HepG2 (cell line): Measurements from ENCODE around the gene PHYHIPL. TPM values are rescaled to one million over a fixed set of nuclear protein-coding genes. Genes with fewer than 3 reads are reported as not detected.
A peak's percentile ranks its signal among the peaks of the same experiment; 100 is the strongest.

Experiments used
- ATF7-NPFF ChIP-seq: sonication (generic); formaldehyde crosslinking; IDR thresholded peaks from 2 replicates; pipeline ENCODE4 v1.8.1; 2023; ENCODE audit warnings: mild to moderate bottlenecking, low read depth, missing genetic modification reagents, moderate library complexity
- CEBPB ChIP-seq: IDR thresholded peaks from 2 replicates; pipeline ENCODE4 v1.6.1; 2011; ENCODE audit warnings: low read depth, low read length, improper control_type of control experiment, borderline replicate concordance
- FOXM1 ChIP-seq: sonication (generic); formaldehyde crosslinking; IDR thresholded peaks from 2 replicates; pipeline ENCODE4 v1.5.0; 2020; ENCODE audit warnings: missing genetic modification reagents
- MAFK ChIP-seq, 2 experiments: IDR thresholded peaks in 1 of 2; conservative IDR thresholded peaks in 1 of 2; 2 replicates each; pipeline ENCODE4 v1.6.1; 2011; ENCODE audit warnings: improper control_type of control experiment in 2 of 2, low read length in 2 of 2
- MATR3 ChIP-seq: sonication (generic); formaldehyde crosslinking; IDR thresholded peaks from 2 replicates; pipeline ENCODE4 v1.4.0; 2020; ENCODE audit warnings: missing genetic modification reagents
- MTF1 ChIP-seq: sonication (generic); formaldehyde crosslinking; IDR thresholded peaks from 2 replicates; pipeline ENCODE4 v1.5.0; 2020; ENCODE audit warnings: missing genetic modification reagents
- PHF8 ChIP-seq: sonication (generic); formaldehyde crosslinking; IDR thresholded peaks from 2 replicates; pipeline ENCODE4 v1.5.0; 2020; ENCODE audit warnings: missing genetic modification reagents
- PITX1 ChIP-seq: sonication (generic); formaldehyde crosslinking; IDR thresholded peaks from 2 replicates; pipeline ENCODE4 v1.5.1; 2020; ENCODE audit warnings: mild to moderate bottlenecking, missing genetic modification reagents
- PRDM15 ChIP-seq: sonication (generic); formaldehyde crosslinking; IDR thresholded peaks from 2 replicates; pipeline ENCODE4 v1.4.0; 2020; ENCODE audit warnings: missing genetic modification reagents
- SNRNP70 ChIP-seq: fragments of 200-400 bp; formaldehyde crosslinking; IDR thresholded peaks from 2 replicates; pipeline ENCODE4 v1.6.1; 2017; ENCODE audit warnings: mild to moderate bottlenecking, low read depth, low read length, moderate library complexity
- ZBTB46 ChIP-seq: sonication (generic); formaldehyde crosslinking; IDR thresholded peaks from 2 replicates; pipeline ENCODE4 v1.4.0; 2020; ENCODE audit warnings: mild to moderate bottlenecking, missing genetic modification reagents, borderline replicate concordance
- ZMYM4 ChIP-seq: sonication (generic); formaldehyde crosslinking; IDR thresholded peaks from 2 replicates; pipeline ENCODE4 v1.8.1; 2023; ENCODE audit warnings: mild to moderate bottlenecking, missing genetic modification reagents
- ZNF30 ChIP-seq: sonication (generic); formaldehyde crosslinking; IDR thresholded peaks from 2 replicates; pipeline ENCODE4 v1.5.0; 2020; ENCODE audit warnings: mild to moderate bottlenecking, missing genetic modification reagents
- ZNF33A ChIP-seq: sonication (generic); formaldehyde crosslinking; IDR thresholded peaks from 2 replicates; pipeline ENCODE4 v1.5.1; 2020; ENCODE audit warnings: missing genetic modification reagents, mild to moderate bottlenecking, moderate library complexity, borderline replicate concordance
- ZNF430 ChIP-seq: sonication (generic); formaldehyde crosslinking; IDR thresholded peaks from 2 replicates; pipeline ENCODE4 v1.9.0; 2021; ENCODE audit warnings: mild to moderate bottlenecking, missing genetic modification reagents
- ZNF547 ChIP-seq: sonication (generic); formaldehyde crosslinking; IDR thresholded peaks from 2 replicates; pipeline ENCODE4 v1.5.1; 2020; ENCODE audit warnings: mild to moderate bottlenecking, missing genetic modification reagents
- ZNF549 ChIP-seq: sonication (generic); formaldehyde crosslinking; IDR thresholded peaks from 2 replicates; pipeline ENCODE4 v1.5.0; 2020; ENCODE audit warnings: missing genetic modification reagents
- ZNF558 ChIP-seq: sonication (generic); formaldehyde crosslinking; IDR thresholded peaks from 2 replicates; pipeline ENCODE4 v1.9.0; 2022; ENCODE audit warnings: mild to moderate bottlenecking, missing genetic modification reagents, borderline replicate concordance
- ZNF704 ChIP-seq: sonication (generic); formaldehyde crosslinking; IDR thresholded peaks from 2 replicates; pipeline ENCODE4 v1.8.1; 2023; ENCODE audit warnings: mild to moderate bottlenecking, inconsistent platforms, moderate library complexity, missing genetic modification reagents, borderline replicate concordance
- polyA plus RNA-seq, 8 experiments: library from polyadenylated mRNA; depleted of rRNA in 3 of 8; stranded (reverse) in 7 of 8; unstranded in 1 of 8; fragments of >200 nt; fragmentation: Illumina TruSeq in 4 of 8; extraction: Trizol in 4 of 8; gene quantifications; 2 replicates each; pipeline versions ENCODE4 v1.2.1 to v1.2.3, GENCODE V29; 2011 to 2016; ENCODE audit warnings: low read depth in 4 of 8, missing spikeins in 1 of 8, mixed read lengths in 1 of 8; ENCODE audit not compliant: insufficient read depth in 1 of 8
- total RNA-seq, 5 experiments: library from RNA; depleted of rRNA; stranded (reverse); fragments of >200 nt; fragmentation: Illumina TruSeq; extraction: Trizol; gene quantifications; 2 replicates each; pipeline ENCODE4 v1.2.3, GENCODE V29; 2016; ENCODE audit warnings: low read depth in 1 of 5
- TF ChIP-seq, protein P1 (sequence below): sonication (generic); formaldehyde crosslinking; IDR thresholded peaks from 2 replicates; pipeline ENCODE4 v1.5.0; 2020; ENCODE audit warnings: missing genetic modification reagents
- TF ChIP-seq, protein P2 (sequence below): sonication (generic); formaldehyde crosslinking; IDR thresholded peaks from 2 replicates; pipeline ENCODE4 v1.9.0; 2021; ENCODE audit warnings: missing genetic modification reagents, mild to moderate bottlenecking, borderline replicate concordance

PHYHIPL gene
- total and polyA plus RNA-seq, 2 of the 13 experiments (the other 11 are each of a cell fraction or from before 2014, with no cell fraction given): 40.6 to 78.5 TPM

GRCh38 chr10:59181668-59182067 is 5.2 kb downstream of the PHYHIPL start (continued):
- TF ChIP-seq CEBPB (no peak), ZMYM4 (peak; percentile 21; the same call in 1 of the 2 replicates), SNRNP70 (no peak), ZBTB46 (no peak), ZNF30 (CRISPR knock-in tag) (no peak), ZNF549 (CRISPR knock-in tag) (no peak), ZNF430 (CRISPR knock-in tag) (no peak), PITX1 (CRISPR knock-in tag) (no peak), MTF1 (no peak), FOXM1 (no peak), ZNF704 (CRISPR knock-in tag) (no peak), PHF8 (CRISPR knock-in tag) (no peak), ZNF558 (CRISPR knock-in tag) (no peak), MATR3 (CRISPR knock-in tag) (no peak), ZNF547 (CRISPR knock-in tag) (no peak), ATF7-NPFF (CRISPR knock-in tag) (no peak), MAFK (conservative IDR thresholded peaks at IDR 0.05 in 1 of 2, IDR thresholded peaks at IDR 0.05 in 1 of 2; ENCODE audit: low read length in 2 of 2) (no peak), PRDM15 (CRISPR knock-in tag) (no peak), ZNF33A (CRISPR knock-in tag) (no peak)
- TF ChIP-seq, protein P1, sequence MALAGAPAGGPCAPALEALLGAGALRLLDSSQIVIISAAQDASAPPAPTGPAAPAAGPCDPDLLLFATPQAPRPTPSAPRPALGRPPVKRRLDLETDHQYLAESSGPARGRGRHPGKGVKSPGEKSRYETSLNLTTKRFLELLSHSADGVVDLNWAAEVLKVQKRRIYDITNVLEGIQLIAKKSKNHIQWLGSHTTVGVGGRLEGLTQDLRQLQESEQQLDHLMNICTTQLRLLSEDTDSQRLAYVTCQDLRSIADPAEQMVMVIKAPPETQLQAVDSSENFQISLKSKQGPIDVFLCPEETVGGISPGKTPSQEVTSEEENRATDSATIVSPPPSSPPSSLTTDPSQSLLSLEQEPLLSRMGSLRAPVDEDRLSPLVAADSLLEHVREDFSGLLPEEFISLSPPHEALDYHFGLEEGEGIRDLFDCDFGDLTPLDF (CRISPR knock-in tag): no peak
- TF ChIP-seq, protein P2, sequence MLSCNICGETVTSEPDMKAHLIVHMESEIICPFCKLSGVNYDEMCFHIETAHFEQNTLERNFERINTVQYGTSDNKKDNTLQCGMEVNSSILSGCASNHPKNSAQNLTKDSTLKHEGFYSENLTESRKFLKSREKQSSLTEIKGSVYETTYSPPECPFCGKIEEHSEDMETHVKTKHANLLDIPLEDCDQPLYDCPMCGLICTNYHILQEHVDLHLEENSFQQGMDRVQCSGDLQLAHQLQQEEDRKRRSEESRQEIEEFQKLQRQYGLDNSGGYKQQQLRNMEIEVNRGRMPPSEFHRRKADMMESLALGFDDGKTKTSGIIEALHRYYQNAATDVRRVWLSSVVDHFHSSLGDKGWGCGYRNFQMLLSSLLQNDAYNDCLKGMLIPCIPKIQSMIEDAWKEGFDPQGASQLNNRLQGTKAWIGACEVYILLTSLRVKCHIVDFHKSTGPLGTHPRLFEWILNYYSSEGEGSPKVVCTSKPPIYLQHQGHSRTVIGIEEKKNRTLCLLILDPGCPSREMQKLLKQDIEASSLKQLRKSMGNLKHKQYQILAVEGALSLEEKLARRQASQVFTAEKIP (CRISPR knock-in tag): no peak
